ENCODE data around the gene GHRHR. TPM values are rescaled to one million over a fixed set of nuclear protein-coding genes. Genes with fewer than 3 reads are reported as not detected.
A peak's percentile ranks its signal among the peaks of the same experiment; 100 is the strongest.

GHRHR gene
- total and polyA plus RNA-seq, 9 of the 15 experiments (the other 6 are each of a cell fraction or from before 2014, with no cell fraction given), result not detected

DNA sequence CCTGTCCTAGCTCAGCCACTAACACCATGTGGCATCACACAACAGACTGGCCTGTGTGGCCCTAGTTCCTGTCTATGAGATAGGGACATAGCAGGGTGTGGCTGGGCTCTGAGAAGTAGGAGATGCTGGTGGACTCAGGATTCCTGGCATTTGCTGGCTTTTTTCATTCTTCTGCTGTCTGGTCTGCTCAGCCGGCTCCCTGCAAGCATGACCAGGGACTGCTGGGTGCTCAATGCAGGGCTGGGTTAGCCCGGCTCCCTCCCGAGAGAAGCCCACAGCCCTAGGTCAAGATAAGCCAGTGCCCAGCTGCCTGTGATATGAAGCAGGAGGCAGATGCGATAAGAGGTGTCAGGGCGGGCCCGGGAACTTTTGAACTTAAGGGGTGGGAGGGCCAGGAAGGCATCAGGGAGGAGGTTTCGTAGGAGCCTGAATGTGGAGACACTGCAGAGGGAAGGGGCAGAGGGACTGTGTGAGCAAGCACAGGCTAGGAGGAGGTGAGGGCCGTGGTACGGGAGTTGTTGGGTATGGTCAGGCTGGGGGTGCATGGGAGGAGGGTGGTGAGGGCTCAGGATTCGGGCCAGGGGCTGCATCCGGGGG, 48.6 kb upstream of the GHRHR start (continued):
- TF ChIP-seq KAT7 (CRISPR knock-in tag; IDR thresholded peaks at IDR 0.05; ENCODE audit: borderline replicate concordance) (no peak), SMAD4 (CRISPR knock-in tag; conservative IDR thresholded peaks at IDR 0.05) (peak; percentile 95), KAT8 (IDR thresholded peaks at IDR 0.05; ENCODE audit: low read depth) (no peak), ZNF398 (CRISPR knock-in tag; IDR thresholded peaks at IDR 0.05) (no peak), ELF1 (tag; IDR thresholded peaks at IDR 0.05) (no peak), TGIF2 (CRISPR knock-in tag; IDR thresholded peaks at IDR 0.05) (no peak), SREBF2 (CRISPR knock-in tag; IDR thresholded peaks at IDR 0.05) (no peak), HEY1 (CRISPR knock-in tag; IDR thresholded peaks at IDR 0.05; ENCODE audit: borderline replicate concordance) (peak; percentile 41; the same call in 1 of the 2 replicates), GATAD2A (IDR thresholded peaks at IDR 0.05) (0 out of 2 replicates have a peak, but pooled peaks have one; percentile 68), MTA2 (IDR thresholded peaks at IDR 0.05; ENCODE audit: low read depth) (peak; percentile 97), TRIM25 (IDR thresholded peaks at IDR 0.05; ENCODE audit: borderline replicate concordance) (no peak), ATF1 (CRISPR knock-in tag; IDR thresholded peaks at IDR 0.05) (no peak), ATF1 (tag; IDR thresholded peaks at IDR 0.05) (no peak), RAD51 (IDR thresholded peaks at IDR 0.05; ENCODE audit: borderline replicate concordance, low read depth) (0 out of 2 replicates have a peak, but pooled peaks have one; percentile 13), HMG20A (CRISPR knock-in tag; conservative IDR thresholded peaks at IDR 0.05) (no peak), ZNF263 (CRISPR knock-in tag; IDR thresholded peaks at IDR 0.05; ENCODE audit: borderline replicate concordance) (no peak; the same call in 1 of the 2 replicates), LCOR (CRISPR knock-in tag; IDR thresholded peaks at IDR 0.05) (peak; percentile 75; the same call in 1 of the 2 replicates), CREB5 (CRISPR knock-in tag; IDR thresholded peaks at IDR 0.05) (no peak), ZFPM2 (CRISPR knock-in tag; IDR thresholded peaks at IDR 0.05) (no peak), ZNF551 (CRISPR knock-in tag; IDR thresholded peaks at IDR 0.05) (no peak)
- TF ChIP-seq, protein P1, sequence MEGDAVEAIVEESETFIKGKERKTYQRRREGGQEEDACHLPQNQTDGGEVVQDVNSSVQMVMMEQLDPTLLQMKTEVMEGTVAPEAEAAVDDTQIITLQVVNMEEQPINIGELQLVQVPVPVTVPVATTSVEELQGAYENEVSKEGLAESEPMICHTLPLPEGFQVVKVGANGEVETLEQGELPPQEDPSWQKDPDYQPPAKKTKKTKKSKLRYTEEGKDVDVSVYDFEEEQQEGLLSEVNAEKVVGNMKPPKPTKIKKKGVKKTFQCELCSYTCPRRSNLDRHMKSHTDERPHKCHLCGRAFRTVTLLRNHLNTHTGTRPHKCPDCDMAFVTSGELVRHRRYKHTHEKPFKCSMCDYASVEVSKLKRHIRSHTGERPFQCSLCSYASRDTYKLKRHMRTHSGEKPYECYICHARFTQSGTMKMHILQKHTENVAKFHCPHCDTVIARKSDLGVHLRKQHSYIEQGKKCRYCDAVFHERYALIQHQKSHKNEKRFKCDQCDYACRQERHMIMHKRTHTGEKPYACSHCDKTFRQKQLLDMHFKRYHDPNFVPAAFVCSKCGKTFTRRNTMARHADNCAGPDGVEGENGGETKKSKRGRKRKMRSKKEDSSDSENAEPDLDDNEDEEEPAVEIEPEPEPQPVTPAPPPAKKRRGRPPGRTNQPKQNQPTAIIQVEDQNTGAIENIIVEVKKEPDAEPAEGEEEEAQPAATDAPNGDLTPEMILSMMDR (IDR thresholded peaks at IDR 0.05 in 2 of 3, conservative IDR thresholded peaks at IDR 0.05 in 1 of 3; ENCODE audit: insufficient read depth in 2 of 3, low read depth in 1 of 3, low read length in 3 of 3), result no peak
- TF ChIP-seq, protein P2, sequence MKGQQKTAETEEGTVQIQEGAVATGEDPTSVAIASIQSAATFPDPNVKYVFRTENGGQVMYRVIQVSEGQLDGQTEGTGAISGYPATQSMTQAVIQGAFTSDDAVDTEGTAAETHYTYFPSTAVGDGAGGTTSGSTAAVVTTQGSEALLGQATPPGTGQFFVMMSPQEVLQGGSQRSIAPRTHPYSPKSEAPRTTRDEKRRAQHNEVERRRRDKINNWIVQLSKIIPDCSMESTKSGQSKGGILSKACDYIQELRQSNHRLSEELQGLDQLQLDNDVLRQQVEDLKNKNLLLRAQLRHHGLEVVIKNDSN (CRISPR knock-in tag; IDR thresholded peaks at IDR 0.05), result no peak

All from K562 (cell line).